HUES6 (cell line): Measurements from ENCODE around the gene SLC23A3.

ENCODE experiments used
- H3K27ac ChIP-seq: 2 replicates; pipeline ENCODE4 v1.7.0; 2013; ENCODE audit warnings: low read depth, mild to moderate bottlenecking, low read length, inconsistent platforms
- H3K27me3 ChIP-seq: 2 replicates; pipeline ENCODE4 v1.6.1; 2013; ENCODE audit warnings: low read length; ENCODE audit not compliant: control insufficient read depth, insufficient read depth
- H3K36me3 ChIP-seq: 2 replicates; pipeline ENCODE4 v1.6.1; 2013; ENCODE audit warnings: low read length; ENCODE audit not compliant: control insufficient read depth, insufficient read depth
- H3K4me1 ChIP-seq: 2 replicates; pipeline ENCODE4 v1.6.1; 2013; ENCODE audit warnings: low read length; ENCODE audit not compliant: control insufficient read depth, insufficient read depth
- H3K4me3 ChIP-seq: 2 replicates; pipeline ENCODE4 v1.5.1; 2013; ENCODE audit warnings: low read depth, low read length
- H3K9ac ChIP-seq: one replicate; pipeline ENCODE4 v1.6.1; 2013; ENCODE audit warnings: mild to moderate bottlenecking, low read length
- H3K9me3 ChIP-seq: 2 replicates; pipeline ENCODE4 v1.6.1; 2013; ENCODE audit warnings: low read depth, low read length; ENCODE audit not compliant: control insufficient read depth, insufficient read depth

Gene SLC23A3

GRCh38 chr2:219118504-219118903, 51.3 kb downstream of the SLC23A3 start:
- H3K27ac ChIP-seq, result no peak overlapping the region
- H3K4me1 ChIP-seq, result peaks cover 11% of the 10 kb centered on the region; the same call in 1 of the 2 replicates
- H3K4me3 ChIP-seq, result no peak overlapping the region
- H3K9ac ChIP-seq, result no peak overlapping the region
- no peaks in the 10 kb centered on the region for H3K27me3 ChIP-seq
- no peaks in the 10 kb centered on the region for H3K9me3 ChIP-seq
- no peaks in the 10 kb centered on the region for H3K36me3 ChIP-seq

GRCh38 chr2:219116776-219117646, 52.8 kb downstream of the SLC23A3 start:
- H3K9ac ChIP-seq, result no peak overlapping the region
- H3K9me3 ChIP-seq, result no peaks in the 10 kb centered on the region
- H3K27me3 ChIP-seq, result no peaks in the 10 kb centered on the region
- H3K4me3 ChIP-seq, result no peak overlapping the region
- no peak overlapping the region for H3K27ac ChIP-seq
- peaks cover 11% of the 10 kb centered on the region; the same call in 1 of the 2 replicates for H3K4me1 ChIP-seq
- no peaks in the 10 kb centered on the region for H3K36me3 ChIP-seq

GRCh38 chr2:219112651-219113338, 57.0 kb downstream of the SLC23A3 start:
- H3K9me3 ChIP-seq, result no peaks in the 10 kb centered on the region
- no peak overlapping the region for H3K4me3 ChIP-seq
- H3K27ac ChIP-seq, result no peak overlapping the region
- no peaks in the 10 kb centered on the region for H3K36me3 ChIP-seq
- no peak overlapping the region for H3K9ac ChIP-seq
- no peaks in the 10 kb centered on the region for H3K27me3 ChIP-seq
- peaks cover 7% of the 10 kb centered on the region for H3K4me1 ChIP-seq

- H3K4me3 ChIP-seq, result no peak overlapping the region
- H3K27me3 ChIP-seq, result no peaks in the 10 kb centered on the region
- no peak overlapping the region for H3K27ac ChIP-seq
- no peaks in the 10 kb centered on the region for H3K9me3 ChIP-seq
- no peak overlapping the region for H3K9ac ChIP-seq
- H3K4me1 ChIP-seq, result peaks cover 6% of the 10 kb centered on the region
- no peaks in the 10 kb centered on the region for H3K36me3 ChIP-seq
Observed at GRCh38 chr2:219112062-219112406, 57.8 kb downstream of the SLC23A3 start.
